Fibroblast of gingiva (primary cell): ENCODE results near the gene HNF1B.

Source experiments
- DNase-seq: peaks from one replicate; pipeline ENCODE4 v3.0.0-alpha.2; 2011; ENCODE audit warnings: low read depth

The HNF1B gene

GRCh38 chr17:37671824-37672547, 72.9 kb downstream of the HNF1B start:
- peak; percentile 80 for DNase-seq

- DNase-seq: no peak
These were observed 73.6 kb downstream of the HNF1B start for GRCh38 chr17:37671028-37671823.

- no peak for DNase-seq
These were observed 77.8 kb downstream of the HNF1B start for GRCh38 chr17:37667039-37667438.

- DNase-seq: no peak
These were observed 80.6 kb downstream of the HNF1B start for GRCh38 chr17:37664214-37664613.

GRCh38 chr17:37662353-37662752, 82.5 kb downstream of the HNF1B start:
- DNase-seq: no peak

- no peak for DNase-seq
These were observed 83.4 kb downstream of the HNF1B start for GRCh38 chr17:37661400-37662014.

GRCh38 chr17:37659925-37660324, 84.9 kb downstream of the HNF1B start:
- no peak for DNase-seq

- no peak for DNase-seq
These were observed 87.7 kb downstream of the HNF1B start for GRCh38 chr17:37657202-37657601.

GRCh38 chr17:37651849-37652248, 93.0 kb downstream of the HNF1B start:
- no peak for DNase-seq

GRCh38 chr17:37650419-37651003, 94.3 kb downstream of the HNF1B start:
- peak; percentile 45 for DNase-seq

- peak; percentile 31 for DNase-seq
These were observed 96.3 kb downstream of the HNF1B start for GRCh38 chr17:37648555-37648954.

GRCh38 chr17:37647856-37648255, 97.0 kb downstream of the HNF1B start:
- DNase-seq: no peak

- no peak for DNase-seq
These were observed 101.0 kb downstream of the HNF1B start for GRCh38 chr17:37643869-37644268.

- DNase-seq: peak; percentile 88
These were observed 101.6 kb downstream of the HNF1B start, which contains the start of gene DDX52 for GRCh38 chr17:37643118-37643766. Gene DDX52 (minus strand): TSS chr17:37643446. CDS start chr17:37643420, 26 bp downstream.

- peak; percentile 37 for DNase-seq
These were observed 102.2 kb downstream of the HNF1B start for GRCh38 chr17:37642681-37643080.

GRCh38 chr17:37640015-37640414, 104.8 kb downstream of the HNF1B start:
- DNase-seq: no peak

- no peak for DNase-seq
These were observed 106.9 kb downstream of the HNF1B start for GRCh38 chr17:37637956-37638355.
